ENCODE results near the gene HPCAL4.

HPCAL4 gene

DNA sequence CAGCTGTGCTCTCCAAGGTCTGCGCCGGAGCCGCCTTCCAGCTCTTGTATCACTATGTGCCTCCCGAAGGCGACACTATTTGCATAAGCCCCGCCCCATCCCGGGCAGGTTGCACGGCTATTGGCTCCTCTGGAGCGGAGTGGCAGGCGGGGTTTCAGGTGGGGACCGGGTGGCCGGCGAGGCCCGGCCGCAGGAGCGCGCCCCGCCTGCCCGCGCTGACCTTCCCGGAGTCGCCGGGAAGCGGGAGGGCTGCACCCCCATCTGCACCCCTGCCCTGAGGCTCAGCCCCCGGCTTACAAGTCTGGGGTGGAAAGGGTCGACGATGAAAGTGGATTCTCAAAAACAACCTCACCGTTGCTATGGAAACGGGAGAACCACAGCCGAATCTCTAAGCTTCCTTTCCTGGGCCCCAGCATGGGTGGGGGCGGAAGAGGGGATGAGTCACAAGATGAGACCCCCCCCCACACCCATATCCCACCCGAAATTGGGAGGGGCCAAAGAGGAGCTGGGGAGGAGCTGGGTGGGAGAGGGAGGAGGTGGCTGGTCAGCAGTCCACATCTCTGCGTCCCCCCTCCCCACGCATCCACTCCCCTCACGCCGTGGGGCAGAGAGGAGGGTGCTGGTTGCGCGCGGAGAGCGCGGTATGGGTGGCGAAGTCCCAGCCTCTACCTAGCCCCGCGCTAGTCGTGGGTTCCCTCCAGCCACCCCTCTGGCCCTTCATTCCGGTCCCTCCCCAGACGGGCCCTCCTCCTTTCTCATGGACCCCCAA, at the start of gene HPCAL4:
Gene HPCAL4, minus strand, starts transcription at position 51 of the 769 bp plus-strand sequence. CDS start 6,830 bp downstream, outside the sequence.
- DNase-seq, result no peak

DNA sequence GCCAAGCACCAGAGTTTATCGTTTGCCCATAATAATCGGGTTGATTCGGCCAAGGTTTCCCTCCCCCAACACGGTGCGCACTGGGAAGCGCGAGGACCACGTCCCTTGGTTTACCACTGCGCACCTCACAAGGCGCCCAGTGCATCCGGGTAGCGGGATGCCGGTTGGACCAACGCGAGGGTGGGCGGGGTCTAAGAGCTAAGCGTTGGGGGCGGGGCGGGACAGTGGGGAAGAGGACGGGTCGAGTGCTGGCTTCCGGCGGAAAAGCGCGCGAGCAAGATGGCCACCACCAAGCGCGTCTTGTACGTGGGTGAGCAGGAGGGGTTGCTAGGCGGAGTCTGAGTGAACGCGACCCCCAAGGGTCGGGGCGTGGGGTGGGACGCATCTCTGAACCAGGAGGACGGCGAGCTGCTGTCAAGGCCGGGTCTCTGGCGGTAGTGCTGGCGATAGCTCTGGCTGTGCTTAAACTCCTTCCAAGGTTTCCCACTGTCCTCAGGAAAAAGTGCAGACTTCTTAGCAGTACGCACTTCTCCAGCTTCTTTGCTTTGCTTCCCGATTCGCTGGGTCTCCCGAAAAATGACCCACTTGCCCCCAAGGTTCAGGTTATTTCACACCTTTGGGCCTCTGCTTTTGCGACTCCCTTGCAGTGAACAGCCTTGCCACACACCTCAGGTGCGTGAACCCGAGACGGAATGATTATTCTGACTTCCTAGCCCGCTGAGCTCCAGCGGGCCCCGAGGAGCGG, 47.6 kb upstream of the HPCAL4 start, which contains the start of gene PPIE:
Gene PPIE, plus strand, starts transcription at position 261 of the 745 bp plus-strand sequence. Its CDS starts 19 bp downstream, at position 280.
- no peak for DNase-seq

DNA sequence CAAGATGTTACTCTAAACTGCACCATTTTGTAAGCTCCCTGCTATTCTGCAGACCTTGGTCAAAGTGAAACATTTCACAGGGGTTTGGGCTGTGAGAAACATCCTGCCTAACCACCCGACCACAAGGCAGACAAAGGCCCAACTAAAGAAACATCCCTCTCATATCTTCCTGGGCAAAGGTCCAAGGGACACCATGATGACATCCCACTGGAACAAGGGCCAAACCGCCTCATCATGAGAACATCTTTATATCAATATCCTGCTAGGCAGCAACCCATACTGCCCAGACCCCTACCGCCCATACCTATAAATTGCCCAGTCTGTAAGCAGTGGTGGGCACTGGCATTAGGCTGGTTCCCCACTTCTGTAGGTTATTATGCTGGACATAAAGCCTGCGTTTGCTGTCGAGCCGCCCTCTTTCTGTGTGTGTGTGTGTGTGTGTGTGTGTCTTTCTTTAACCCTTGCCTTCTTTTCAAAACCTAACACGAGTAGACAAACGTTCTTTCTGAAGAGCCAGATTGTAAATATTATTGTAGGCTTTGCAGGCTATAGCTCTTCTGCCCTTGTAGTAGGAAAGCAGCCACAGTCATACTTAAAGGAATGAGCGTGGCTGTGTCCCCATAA, 46.4 kb upstream of the HPCAL4 start:
- no peak for DNase-seq

DNA sequence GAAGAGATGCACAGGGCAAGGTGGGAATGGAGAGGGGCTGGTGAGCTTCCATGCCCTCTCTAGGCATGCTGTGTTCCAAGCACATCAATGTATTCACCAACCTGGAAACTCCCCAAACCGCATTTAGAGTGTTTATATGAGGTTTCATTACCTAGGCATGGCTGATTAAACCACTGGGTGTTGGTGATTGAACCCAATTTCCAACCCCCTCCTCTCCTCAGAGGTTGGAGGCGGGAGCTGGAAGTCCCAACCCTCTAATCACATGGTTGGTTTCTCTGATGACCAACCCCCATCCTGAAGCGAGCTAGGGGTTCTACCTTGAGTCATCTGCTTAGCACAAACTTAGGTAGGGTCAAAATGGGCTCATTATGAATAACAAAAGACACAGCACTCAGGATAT, 44.5 kb upstream of the HPCAL4 start:
- DNase-seq, result no peak

DNA sequence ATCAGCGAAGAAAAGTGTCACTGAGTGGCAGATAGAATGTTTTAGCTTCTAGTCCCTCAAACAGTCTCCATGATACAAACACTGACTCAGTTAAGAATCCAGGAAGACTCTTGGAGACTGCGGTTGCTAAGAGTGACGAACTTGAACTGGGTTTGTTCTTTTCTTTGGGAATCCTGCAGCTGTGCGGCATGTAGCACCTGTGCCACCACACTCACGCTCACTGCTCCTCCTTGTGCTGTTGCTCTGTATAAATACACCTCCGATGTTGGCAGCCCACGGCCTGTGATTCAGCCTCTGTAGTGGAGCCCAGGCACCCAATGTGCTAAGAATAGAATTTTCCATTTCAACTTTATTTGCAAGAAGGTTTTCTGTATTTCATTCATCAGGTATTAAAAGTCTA, 41.9 kb upstream of the HPCAL4 start:
- DNase-seq, result no peak

DNA sequence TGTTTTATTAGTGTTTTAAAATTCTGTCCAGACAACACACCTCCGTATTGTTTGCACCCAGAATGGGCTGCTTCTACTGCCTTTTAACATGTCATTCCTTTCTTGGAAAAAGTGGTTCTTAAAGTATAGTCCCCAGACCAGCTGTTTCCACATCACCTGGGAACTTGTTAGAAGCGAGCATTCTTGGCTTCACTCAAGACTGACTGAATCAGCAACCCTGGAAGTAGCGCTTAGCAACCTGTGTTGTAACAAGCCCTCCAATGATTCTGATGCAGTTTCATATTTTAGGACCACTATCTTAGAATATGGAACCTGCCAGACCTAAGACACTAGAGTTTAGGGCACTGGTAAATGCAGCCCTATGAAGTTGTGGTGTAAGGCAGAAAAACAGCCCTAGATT, 41.5 kb upstream of the HPCAL4 start:
- no peak for DNase-seq

DNA sequence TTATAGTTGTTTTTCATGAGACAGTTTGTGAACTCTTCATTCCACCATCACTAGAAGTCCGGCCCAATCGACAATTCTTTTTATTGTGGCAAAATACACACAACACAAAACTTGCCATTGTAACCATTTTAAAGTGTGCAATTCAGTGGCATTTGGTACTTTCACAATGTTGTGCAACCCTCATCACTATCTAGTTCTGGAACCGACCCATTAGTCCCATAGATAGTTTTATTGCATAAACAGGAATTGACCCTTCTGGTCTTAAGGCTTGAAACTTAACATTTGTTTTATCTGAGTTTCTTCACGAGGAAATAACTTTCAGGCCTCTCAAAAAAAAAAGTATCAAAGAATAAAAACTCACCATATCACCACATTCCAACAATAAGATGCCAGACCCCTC, 38.6 kb upstream of the HPCAL4 start:
- no peak for DNase-seq

DNA sequence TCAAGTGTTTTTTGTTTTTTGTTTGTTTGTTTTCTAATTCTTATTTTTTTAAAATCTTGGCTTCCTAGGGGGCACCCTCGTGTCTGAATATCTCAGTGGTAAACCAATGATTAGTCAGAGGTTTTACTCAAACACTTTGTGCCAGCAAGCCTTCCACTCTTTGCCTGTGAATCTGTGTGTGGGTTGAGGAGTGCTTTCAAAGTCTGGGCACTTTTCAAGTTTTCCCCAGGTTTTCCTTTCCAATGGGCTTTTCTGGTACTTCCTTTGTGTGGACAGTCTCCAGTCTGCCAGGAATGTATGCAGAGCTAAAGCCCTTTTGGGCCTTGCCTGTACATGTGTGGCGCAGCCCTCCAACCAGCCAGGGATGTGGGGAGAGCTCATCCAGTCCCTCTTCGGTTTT, 37.8 kb upstream of the HPCAL4 start:
- no peak for DNase-seq

DNA sequence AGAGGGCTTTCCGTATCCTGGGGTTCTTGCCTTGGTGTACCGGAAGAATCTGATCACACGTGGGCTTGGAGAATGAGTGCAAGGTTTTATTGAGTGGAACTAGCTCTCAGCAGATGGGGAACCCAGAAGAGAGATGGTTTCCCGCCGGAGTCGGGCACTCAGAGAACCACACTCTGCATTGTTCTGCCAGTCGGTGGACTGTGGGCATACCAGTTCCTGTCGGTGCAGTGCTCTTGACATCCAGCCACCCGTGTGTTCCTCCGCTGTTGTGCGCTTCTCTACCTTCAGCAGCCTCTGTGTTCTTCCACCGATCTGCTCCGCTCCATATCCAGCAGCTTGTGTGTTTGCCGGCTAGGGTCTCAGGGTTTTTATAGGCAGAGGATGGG, 36.7 kb upstream of the HPCAL4 start:
- DNase-seq, result no peak

DNA sequence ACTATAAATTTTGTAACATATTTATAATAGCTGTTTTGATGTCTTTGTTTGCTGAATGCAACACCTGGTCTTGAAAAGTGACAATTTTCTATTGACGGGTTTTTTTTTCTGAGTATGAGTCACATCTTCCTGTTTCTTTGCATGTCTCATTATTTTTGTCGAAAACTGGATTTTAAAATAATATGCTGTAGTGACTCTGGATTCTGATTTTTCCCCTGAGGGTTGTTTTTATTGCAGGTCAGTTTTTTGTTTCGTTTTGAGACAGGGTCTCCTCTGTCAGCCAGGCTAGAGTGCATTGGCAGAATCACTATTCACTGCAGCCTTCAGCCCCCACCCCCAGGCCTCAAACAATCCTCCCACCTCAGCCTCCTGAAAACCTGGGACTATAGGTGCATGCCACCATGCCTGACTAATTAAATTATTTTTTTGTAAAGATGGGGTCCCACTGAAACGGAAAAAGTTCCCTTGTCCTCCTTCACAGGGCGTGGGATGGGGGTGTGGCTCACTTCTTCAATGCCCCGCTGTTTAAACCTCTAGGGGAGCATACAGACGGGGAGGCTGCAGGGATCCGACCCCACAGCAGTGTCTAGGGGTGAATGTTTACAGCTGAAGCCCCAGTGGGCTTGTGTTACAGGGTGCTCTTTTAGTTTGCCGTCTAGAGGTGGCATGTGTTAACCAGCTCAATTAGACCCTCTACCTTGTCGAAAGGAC, 36.1 kb upstream of the HPCAL4 start:
- no peak for DNase-seq

DNA sequence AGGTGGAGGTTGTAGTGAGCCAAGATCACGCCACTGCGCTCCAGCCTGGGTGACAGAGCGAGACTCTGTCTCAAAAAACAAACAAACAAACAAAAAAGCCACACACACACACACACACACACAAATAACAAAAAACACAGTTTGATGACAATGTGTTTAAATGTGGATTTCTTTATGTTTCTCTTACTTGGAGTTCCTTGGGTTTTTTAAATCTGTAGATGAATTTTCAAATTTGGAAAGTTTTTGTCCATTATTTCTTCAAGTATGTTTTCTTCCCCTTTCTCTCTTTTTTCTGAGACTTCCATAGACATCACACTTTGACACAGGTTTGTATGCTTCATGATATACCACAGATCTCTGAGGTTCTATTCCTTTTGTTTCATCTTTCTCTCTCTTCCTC, 35.4 kb upstream of the HPCAL4 start:
- DNase-seq, result no peak

DNA sequence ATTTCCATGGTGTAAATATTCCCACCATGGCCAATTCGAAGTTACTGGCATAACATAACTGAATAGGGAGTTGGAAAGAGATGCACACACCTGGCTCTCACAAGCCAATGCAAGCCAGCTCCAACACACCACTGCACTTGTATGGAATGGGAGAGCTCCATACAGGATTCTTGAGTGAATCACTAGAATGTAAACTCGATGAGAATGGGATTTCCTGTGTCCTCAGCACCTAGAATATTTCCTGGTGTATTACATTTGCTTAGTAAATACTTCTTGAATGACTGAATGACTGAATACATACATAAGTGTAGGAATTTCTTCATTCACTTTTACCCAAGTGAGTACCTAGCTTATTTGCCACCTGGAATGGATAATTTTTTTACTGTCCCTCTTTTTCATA, 31.3 kb upstream of the HPCAL4 start:
- no peak for DNase-seq

DNA sequence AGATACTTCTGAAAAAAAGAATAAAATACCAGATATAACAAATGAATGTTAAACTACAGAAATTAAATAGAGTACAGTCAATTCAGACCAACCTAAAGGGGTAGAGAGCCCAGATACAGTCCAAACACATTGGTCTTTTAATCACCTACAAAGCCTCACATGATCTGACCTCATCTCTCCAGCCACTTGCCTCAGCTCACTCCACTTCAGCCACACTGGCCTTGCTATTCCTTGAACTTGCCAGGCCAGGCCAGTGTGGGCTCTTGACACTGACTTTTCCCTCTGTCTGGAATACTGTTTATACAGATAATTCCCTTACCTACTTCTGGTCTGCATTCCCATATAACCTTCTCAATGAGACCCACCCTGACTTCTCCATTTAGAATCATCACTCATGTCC, 30.4 kb upstream of the HPCAL4 start:
- no peak for DNase-seq

DNA sequence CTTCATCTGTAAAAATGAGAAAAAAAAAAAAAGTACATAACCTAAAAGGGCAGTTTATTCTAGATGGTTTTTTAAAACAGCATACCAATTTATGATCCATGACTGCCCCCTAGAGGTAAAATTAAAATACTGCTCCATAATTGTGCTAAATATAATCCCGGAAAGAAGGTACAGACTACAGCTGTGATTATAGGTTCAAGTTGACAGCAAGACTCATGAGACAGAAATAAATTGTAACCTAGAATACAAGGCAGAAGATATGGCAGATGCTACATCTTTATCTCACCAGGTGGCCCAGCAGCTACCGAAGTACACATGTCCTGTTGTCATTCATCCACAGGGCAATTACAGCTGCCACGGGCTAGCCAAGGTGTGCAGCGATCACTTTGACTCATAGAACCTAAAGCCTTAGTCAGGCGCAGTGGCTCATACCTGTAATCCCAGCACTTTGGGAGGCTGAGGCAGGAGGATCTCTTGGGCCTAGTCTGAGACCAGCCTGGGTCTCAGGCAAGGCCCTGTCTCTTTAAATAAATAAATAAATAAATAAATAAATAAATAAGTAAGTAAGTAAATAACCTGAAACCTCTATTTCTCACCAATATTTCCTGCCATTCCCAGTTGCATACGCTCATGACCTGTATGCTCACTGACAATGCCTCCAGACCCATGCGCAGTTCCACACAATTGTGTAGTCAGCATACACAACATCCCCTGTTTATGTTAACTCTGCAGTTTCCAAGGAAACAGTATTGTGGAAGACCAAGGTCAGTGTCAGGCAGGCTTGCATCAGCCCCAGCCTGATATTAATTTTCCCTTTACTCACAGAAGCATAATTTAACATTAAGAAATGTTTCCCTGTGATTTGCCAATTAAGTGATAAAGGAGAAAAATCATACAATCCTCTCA, 29.1 kb upstream of the HPCAL4 start:
- no peak for DNase-seq

DNA sequence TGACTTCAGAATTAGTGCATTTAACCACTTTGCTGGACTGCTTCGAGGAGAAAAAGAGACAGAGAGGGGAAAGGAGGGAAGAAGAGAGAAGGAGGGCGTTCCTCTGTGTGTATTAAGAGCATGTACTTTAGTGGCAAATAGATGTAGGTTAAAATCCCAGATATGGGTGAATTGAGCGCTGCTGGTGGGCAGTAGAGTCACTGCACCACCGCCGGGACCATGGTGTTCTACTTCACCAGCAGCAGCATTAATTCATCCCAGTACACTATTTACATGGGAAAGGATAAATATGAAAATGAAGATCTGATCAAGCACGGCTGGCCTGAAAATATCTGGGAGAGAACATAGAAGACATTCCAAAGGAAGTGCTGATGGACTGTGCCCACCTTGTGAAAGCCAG, 26.6 kb upstream of the HPCAL4 start:
- DNase-seq, result no peak

DNA sequence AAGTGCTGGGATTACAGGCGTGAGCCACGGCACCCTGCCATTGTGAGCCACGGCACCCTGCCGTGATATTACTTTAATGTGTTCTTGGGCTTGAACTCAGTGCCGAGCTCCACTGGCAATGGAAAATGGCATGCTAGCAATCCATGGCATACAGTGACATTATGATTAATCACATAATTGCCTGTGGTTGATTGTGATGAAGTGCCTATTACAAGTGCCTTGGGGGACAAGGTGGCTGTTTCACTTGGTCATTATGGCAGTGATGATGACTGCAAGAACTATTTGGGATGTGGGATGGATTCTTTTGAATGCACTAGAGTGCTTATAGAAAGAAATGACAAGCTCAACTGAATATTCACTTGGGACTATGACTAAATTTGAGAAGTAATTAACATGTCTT, 22.3 kb upstream of the HPCAL4 start:
- no peak for DNase-seq

DNA sequence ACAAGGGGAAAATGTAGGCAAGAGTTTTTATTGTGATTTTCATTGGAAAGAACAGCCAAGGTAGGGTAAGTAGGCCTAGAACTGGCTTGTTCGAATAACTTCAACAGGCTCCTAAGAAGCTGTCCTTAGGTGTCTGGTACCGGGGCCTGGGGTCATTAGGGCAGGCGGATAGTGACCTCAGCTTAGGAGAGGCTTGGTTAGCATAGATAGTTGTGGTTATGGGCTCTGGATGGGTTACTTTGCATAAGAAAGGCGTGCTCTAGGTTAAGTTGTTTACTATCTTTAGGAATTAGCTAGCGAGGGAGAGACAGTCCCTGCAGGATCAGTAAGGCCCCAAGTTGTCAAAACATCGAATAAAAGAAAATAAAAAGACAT, 20.7 kb upstream of the HPCAL4 start:
- DNase-seq, result no peak

DNA sequence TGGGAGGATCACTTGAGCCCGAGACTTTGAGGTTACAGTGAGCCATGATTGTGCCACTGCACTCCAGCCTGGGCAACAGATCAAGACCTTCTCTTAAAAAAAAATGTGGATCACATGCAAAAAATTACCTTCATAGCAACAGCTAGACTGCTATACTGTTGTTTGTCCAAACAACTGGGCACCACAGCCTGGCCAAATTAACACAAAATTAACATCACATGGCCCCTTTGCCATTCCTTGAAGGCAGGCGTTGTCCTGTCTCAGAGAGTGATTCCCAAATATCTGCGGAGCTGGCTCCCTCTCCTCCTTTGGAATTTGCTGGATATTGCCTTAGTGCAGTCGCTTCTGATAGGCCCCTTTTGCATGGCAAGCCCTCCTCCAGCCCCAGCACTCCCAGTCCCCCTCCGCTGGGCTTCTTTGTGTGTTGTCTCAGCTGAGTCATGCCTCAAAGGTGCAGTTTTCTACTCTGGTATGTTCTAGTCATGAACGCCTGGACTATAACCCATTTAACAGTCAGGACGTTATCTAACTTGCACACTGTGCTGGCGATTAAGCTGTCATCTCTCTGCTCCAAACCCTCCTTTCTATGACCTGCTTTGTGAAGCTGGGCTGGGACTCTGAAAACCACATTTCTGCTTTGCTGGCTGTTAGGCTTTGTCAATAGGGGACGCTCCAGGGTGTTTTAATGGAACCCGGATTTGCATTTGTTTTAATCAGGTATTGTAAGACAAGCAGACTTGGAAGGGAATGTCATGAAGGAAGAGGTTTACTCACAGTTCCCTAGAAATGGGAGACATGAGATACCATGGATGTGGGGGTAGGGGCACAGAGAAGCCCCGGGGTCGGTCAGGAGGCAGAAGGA, 20.1 kb upstream of the HPCAL4 start:
- no peak for DNase-seq

DNA sequence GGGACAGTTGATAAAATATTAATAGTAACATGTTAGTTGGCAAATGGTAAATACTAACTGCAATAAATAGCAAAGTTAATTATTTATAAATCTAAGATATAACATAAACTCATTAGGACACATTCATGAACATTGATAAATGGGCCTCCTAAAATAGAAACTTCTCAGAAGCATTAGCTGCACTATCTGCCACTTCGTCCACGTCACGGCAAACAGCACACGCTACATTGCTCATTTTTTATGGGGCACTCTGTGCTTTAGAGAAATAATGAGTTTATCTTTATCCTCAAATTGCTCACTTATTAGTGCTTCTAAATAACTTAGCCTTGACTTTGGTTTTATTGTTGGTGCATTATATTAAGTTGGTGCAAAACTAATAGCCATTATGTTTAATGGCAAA, 16.3 kb upstream of the HPCAL4 start:
- no peak for DNase-seq

DNA sequence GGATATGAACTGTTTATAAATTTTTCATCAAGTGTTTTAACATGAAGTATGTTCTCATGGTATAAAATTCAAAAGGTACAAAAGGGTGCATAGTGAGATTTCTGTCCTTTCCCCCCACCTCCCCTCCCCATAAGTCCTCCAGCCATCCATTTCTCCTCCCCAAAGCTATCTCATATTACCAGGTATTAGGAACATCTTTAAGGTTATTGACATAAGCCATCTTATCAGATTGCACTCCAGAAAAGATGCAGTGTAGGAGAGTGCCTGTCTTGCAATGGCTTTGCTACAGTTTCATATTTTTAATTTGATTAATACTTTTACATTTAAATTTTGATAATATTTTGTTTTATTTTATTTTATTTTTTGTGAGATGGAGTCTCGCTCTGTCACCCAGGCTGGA, 13.5 kb upstream of the HPCAL4 start:
- no peak for DNase-seq

DNA sequence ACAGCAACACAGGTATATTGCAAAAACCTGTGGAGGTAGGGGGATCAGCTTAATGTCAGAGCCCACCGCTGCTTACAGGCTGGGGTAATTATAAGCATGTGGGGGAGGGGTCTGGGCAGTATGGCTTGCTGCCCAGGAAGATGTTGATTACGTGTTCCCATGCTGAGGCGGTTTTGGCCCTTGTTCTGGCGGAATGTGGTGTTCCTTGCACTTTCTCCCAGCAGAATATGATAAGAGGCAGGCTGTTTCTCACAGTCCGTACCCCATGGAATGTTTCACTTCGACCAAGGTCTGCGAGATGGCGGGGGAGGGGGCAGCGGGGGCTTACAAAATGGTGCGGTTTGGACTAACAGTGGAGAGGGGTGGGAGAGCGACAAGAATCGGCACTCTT, 9.8 kb upstream of the HPCAL4 start:
- no peak for DNase-seq

All from cortex of kidney (tissue), 1 donor.